Fibroblast of mammary gland (primary cell): ENCODE measurements around the gene FAM89A.

ENCODE experiments used
- DNase-seq: peaks from one replicate; pipeline ENCODE4 v3.0.0-alpha.2; 2010; ENCODE audit warnings: low read depth
- H3K4me3 ChIP-seq: 2 replicates; pipeline ENCODE4 v1.5.1; 2011; ENCODE audit warnings: low read depth, mild to moderate bottlenecking, low read length, moderate library complexity; ENCODE audit not compliant: control insufficient read depth
- TF ChIP-seq, protein P1 (sequence below): conservative IDR thresholded peaks from 2 replicates; pipeline ENCODE4 v1.5.1; 2011; ENCODE audit warnings: low read depth, low read length, inconsistent platforms; ENCODE audit not compliant: control insufficient read depth, insufficient read depth

The FAM89A gene

DNA sequence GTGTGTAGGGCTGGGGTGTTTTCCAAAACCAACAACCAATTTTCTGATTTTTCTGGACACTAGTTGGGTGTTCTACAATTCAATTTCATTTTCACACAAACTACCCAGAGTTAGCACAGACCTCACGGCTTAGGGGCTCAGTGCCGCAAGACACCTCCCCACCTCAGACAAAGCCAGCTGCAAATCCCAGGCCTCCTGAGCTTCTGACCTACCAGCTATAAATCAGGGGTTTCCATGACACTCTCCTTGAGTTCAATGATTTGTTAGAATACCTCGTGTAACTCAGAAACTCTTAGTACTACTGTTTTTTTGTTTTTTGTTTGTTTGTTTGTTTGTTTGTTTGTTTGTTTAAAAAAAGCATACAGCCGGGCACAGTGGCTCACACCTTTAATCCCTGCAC, 28.7 kb upstream of the FAM89A start:
- TF ChIP-seq, protein P1, sequence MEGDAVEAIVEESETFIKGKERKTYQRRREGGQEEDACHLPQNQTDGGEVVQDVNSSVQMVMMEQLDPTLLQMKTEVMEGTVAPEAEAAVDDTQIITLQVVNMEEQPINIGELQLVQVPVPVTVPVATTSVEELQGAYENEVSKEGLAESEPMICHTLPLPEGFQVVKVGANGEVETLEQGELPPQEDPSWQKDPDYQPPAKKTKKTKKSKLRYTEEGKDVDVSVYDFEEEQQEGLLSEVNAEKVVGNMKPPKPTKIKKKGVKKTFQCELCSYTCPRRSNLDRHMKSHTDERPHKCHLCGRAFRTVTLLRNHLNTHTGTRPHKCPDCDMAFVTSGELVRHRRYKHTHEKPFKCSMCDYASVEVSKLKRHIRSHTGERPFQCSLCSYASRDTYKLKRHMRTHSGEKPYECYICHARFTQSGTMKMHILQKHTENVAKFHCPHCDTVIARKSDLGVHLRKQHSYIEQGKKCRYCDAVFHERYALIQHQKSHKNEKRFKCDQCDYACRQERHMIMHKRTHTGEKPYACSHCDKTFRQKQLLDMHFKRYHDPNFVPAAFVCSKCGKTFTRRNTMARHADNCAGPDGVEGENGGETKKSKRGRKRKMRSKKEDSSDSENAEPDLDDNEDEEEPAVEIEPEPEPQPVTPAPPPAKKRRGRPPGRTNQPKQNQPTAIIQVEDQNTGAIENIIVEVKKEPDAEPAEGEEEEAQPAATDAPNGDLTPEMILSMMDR = no peak
- no peak for DNase-seq
- H3K4me3 ChIP-seq = no peak overlapping the region

DNA sequence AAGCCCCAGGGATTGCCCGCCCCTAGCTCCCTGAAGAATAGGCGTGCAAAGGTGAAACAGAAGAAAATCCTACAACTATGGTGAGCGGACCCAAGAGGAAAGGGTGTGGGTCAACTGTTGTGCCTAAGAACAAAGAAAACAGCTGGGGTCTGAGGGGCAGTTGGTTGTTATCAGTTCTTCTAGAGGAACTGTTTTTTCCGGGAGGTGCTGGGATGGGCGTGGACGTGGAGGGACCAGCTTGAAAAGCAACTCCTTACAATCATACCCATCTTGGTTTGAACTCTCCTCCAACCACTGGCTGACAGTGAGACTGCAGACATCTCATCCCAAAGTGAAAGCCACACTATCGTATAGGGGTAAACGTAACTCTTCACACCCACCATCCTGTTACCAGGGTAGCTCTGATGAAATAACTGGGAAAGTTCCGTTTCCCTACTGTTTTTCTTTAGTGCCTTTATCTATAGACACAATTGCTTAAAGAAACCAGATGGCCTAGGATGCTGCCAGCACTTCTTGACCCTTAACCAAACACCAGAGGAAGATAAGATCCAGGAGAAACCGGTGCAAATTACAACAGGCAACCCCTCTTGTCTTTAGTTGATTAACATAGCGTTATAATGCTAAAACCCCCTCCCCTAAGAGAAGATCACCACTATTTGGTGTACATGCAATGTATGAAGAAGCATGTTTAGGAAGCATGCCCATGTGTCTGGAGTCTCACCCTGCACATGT, 25.6 kb upstream of the FAM89A start:
- H3K4me3 ChIP-seq = no peak overlapping the region
- DNase-seq = no peak

DNA sequence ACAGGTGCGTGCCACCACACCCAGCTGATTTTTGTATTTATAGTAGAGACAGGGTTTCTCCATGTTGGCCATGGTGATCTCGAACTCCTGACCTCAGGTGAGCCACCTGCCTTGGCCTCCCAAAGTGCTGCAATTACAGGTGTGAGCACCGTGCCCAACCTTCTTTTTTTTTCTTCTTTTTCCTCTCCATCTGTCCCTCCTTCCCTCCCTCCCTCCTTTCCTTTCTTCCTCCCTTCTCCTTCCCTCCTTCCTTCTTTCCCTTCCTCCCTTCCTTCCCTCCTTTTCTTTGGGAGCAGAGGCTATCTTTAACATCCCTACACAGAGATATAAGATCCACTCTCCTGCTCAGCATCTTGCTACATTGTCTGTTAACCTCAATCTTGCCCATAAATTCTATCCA, 24.4 kb upstream of the FAM89A start:
- no peak overlapping the region for H3K4me3 ChIP-seq
- TF ChIP-seq, protein P1 = no peak
- no peak for DNase-seq

More for the DNA sequence above, 25.6 kb upstream of the FAM89A start:
- TF ChIP-seq, protein P1 = no peak

DNA sequence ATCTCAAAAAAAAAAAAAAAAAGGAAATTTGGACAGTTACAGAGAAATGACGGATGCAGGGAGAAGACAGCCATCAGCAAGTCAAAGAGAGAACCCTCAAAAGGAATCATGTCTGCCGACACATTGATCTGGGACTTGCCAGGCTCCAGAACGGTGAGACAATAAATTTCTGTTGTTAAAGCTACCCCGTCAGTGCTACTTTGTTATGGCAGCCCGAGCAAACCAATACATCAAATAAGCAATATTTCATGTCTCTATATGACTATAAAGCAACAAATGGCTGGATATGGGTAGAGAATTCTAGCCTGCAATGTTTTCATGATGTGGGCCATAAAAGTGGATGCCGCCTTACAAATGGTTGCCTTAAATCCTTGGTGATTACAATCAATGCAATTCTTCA, 23.3 kb upstream of the FAM89A start:
- TF ChIP-seq, protein P1 = no peak
- H3K4me3 ChIP-seq = no peak overlapping the region
- no peak for DNase-seq

DNA sequence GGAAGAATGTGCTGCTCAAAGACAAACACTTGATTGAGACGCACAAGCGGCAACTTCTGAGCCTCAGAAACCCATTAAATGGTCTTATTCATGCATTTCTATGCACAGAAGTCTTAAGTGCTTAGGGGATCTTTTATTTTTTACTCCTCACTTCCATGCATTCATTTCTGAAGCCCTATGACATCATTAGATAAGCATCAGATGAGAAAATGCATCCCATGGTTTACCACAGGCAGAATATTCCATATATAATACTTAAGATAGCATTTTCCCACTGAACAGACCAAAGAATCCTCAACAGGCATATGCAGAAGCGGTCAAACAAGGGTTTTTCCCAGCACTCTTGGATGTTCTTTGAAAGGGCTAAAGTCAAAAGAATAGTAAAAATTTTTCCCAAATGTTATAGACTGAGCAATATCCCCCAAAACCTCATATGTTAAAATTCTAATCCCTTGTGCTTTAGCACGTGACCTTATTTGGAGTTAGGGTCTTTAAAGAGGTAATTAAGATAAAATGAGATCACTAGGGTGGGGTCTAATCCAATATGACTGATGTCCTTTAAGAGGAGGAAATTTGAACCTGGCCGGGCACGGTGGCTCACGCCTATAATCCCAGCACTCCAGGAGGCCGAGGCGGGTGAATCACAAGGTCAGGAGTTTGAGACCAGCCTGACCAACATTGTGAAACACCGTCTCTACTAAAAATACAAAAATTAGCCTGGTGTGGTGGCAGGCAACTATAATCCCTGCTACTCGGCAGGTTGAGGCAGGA, 22.6 kb upstream of the FAM89A start:
- no peak for DNase-seq

DNA sequence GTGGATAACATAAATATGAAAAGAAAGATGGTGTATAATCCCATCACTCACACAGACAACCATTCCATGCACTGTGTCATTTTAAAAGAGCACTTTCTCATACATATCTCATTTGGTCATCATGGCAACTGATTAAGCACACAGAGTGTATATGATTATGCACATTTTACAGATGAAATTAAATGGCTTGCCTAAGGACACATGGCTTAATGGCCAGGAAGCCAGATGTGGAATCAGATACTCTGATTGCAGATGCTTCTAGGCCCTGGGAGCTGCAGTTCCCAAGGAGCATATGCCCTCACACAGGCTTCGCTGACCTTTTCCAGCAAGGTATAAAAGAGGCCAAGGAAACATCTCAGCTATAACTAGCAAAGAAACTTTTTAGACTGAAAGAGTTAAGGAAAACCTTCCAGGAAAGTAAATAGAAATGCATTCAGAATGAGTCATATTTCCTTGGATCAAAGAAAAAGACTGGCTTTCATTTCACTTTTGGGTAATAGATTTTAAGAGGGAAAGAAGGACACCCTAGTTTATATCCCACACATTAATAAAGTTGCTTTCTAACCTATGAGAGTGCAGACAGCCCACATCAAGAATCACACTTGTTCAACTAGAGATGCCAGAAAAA, 19.6 kb upstream of the FAM89A start:
- H3K4me3 ChIP-seq = no peak overlapping the region
- no peak for DNase-seq
- TF ChIP-seq, protein P1 = no peak

More for the DNA sequence above, 22.6 kb upstream of the FAM89A start:
- TF ChIP-seq, protein P1 = no peak
- H3K4me3 ChIP-seq = no peak overlapping the region
